Glomerular visceral epithelial cell (primary cell): ENCODE data around the gene ATRNL1.
"Not testable (repeated sequence)": the region's sequence is repeated elsewhere in the genome, so short reads cannot be mapped to it uniquely, and the experiment has no call there.

Source experiments
- DNase-seq: peaks from one replicate; pipeline ENCODE4 v3.0.0-alpha.2; 2016; ENCODE audit errors: extremely low spot score

Gene ATRNL1

GRCh38 chr10:115084277-115084850 is 8.8 kb upstream of the ATRNL1 start:
- DNase-seq, result no peak

- DNase-seq, result no peak
Measured at GRCh38 chr10:115091161-115091560, 2.0 kb upstream of the ATRNL1 start.

- DNase-seq, result no peak
Measured at GRCh38 chr10:115092258-115092554, 959 bp upstream of the ATRNL1 start.

- DNase-seq, result peak; percentile 61
Measured at GRCh38 chr10:115092555-115093285, 445 bp upstream of the ATRNL1 start.

GRCh38 chr10:115093776-115094408 is 727 bp downstream of the ATRNL1 start:
- DNase-seq, result no peak

GRCh38 chr10:115094416-115095140 is 1.4 kb downstream of the ATRNL1 start:
- no peak for DNase-seq

GRCh38 chr10:115095758-115096157 is 2.6 kb downstream of the ATRNL1 start:
- DNase-seq, result no peak

- no peak for DNase-seq
Measured at GRCh38 chr10:115103700-115104099, 10.5 kb downstream of the ATRNL1 start.

- not testable (repeated sequence) for DNase-seq
Measured at GRCh38 chr10:115105411-115105810, 12.2 kb downstream of the ATRNL1 start.

GRCh38 chr10:115107830-115108229 is 14.7 kb downstream of the ATRNL1 start:
- no peak for DNase-seq

- no peak for DNase-seq
Measured at GRCh38 chr10:115117301-115117700, 24.1 kb downstream of the ATRNL1 start.

- peak; percentile 24 for DNase-seq
Measured at GRCh38 chr10:115118346-115118745, 25.2 kb downstream of the ATRNL1 start.

- DNase-seq, result no peak
Measured at GRCh38 chr10:115125505-115125904, 32.3 kb downstream of the ATRNL1 start.

GRCh38 chr10:115129752-115130151 is 36.6 kb downstream of the ATRNL1 start:
- DNase-seq, result peak; percentile 35

GRCh38 chr10:115136616-115137015 is 43.5 kb downstream of the ATRNL1 start:
- no peak for DNase-seq

- peak; percentile 2 for DNase-seq
Measured at GRCh38 chr10:115141254-115141653, 48.1 kb downstream of the ATRNL1 start.

- no peak for DNase-seq
Measured at GRCh38 chr10:115157357-115157756, 64.2 kb downstream of the ATRNL1 start.

GRCh38 chr10:115163129-115163528 is 70.0 kb downstream of the ATRNL1 start:
- DNase-seq, result no peak

- DNase-seq, result no peak
Measured at GRCh38 chr10:115164220-115164619, 71.1 kb downstream of the ATRNL1 start.

- DNase-seq, result no peak
Measured at GRCh38 chr10:115167751-115168150, 74.6 kb downstream of the ATRNL1 start.

- peak; percentile 5 for DNase-seq
Measured at GRCh38 chr10:115171392-115171960, 78.3 kb downstream of the ATRNL1 start.

- no peak for DNase-seq
Measured at GRCh38 chr10:115173915-115174443, 80.8 kb downstream of the ATRNL1 start.
